DOHH2 (cell line): ENCODE data around the gene PAQR6.

ENCODE experiments used
- H3F3A ChIP-seq: fragments of 200-600 bp; sonication (generic), shearing (Covaris generic); 2 replicates; pipeline ENCODE4 v1.6.0; 2016; ENCODE audit warnings: antibody characterized with exemption, mild to moderate bottlenecking; ENCODE audit not compliant: control insufficient read depth, insufficient read depth
- H3K27ac ChIP-seq: fragments of 200-600 bp; sonication (generic); 2 replicates; pipeline ENCODE4 v1.5.1; 2014; ENCODE audit warnings: low read depth, mild to moderate bottlenecking, low read length, moderate library complexity
- H3K27me3 ChIP-seq: fragments of 200-600 bp; sonication (generic); 2 replicates; pipeline ENCODE4 v1.6.1; 2014; ENCODE audit warnings: mild to moderate bottlenecking, low read length, mixed read lengths; ENCODE audit not compliant: control insufficient read depth
- H3K36me3 ChIP-seq: fragments of 200-600 bp; sonication (generic); 2 replicates; pipeline ENCODE4 v1.6.1; 2014; ENCODE audit warnings: mild to moderate bottlenecking, low read length, moderate library complexity, mixed read lengths; ENCODE audit not compliant: control insufficient read depth
- H3K4me1 ChIP-seq: fragments of 200-600 bp; sonication (generic); 2 replicates; pipeline ENCODE4 v1.6.1; 2014; ENCODE audit warnings: mild to moderate bottlenecking, low read length, mixed read lengths; ENCODE audit not compliant: control insufficient read depth
- H3K4me2 ChIP-seq: fragments of 200-600 bp; sonication (generic); 2 replicates; pipeline ENCODE4 v1.6.0; 2014; ENCODE audit warnings: mild to moderate bottlenecking, low read length, moderate library complexity
- H3K4me3 ChIP-seq: fragments of 200-600 bp; sonication (generic); 2 replicates; pipeline ENCODE4 v1.5.1; 2014; ENCODE audit warnings: mild to moderate bottlenecking, low read length, mixed read lengths
- H3K79me2 ChIP-seq: fragments of 200-600 bp; sonication (generic); 2 replicates; pipeline ENCODE4 v1.6.1; 2014; ENCODE audit warnings: mild to moderate bottlenecking, low read length, mixed read lengths; ENCODE audit not compliant: control insufficient read depth
- H3K9me2 ChIP-seq: fragments of 200-600 bp; sonication (generic); replicated peaks from 2 replicates; pipeline ENCODE4 v1.6.1; 2014; ENCODE audit warnings: mild to moderate bottlenecking, low read length, mixed read lengths; ENCODE audit not compliant: control insufficient read depth
- H3K9me3 ChIP-seq: fragments of 200-600 bp; sonication (generic); 2 replicates; pipeline ENCODE4 v1.6.1; 2014; ENCODE audit warnings: antibody characterized with exemption, low read length, mixed read lengths; ENCODE audit not compliant: control insufficient read depth, insufficient read depth
- H4K20me1 ChIP-seq: fragments of 200-600 bp; sonication (generic); 2 replicates; pipeline ENCODE4 v1.6.0; 2014; ENCODE audit warnings: low read depth, mild to moderate bottlenecking, antibody characterized with exemption, low read length, moderate library complexity; ENCODE audit not compliant: control insufficient read depth, insufficient read depth
- CTCF ChIP-seq: fragments of 200-600 bp; sonication (generic); IDR thresholded peaks from one replicate; pipeline ENCODE4 v1.5.1; 2014; ENCODE audit warnings: antibody characterized with exemption, mild to moderate bottlenecking, low read depth, low read length; ENCODE audit not compliant: poor library complexity, severe bottlenecking
- EZH2phosphoT487 ChIP-seq: fragments of 200-600 bp; sonication (generic); IDR thresholded peaks from 2 replicates; pipeline ENCODE4 v1.6.1; 2017; ENCODE audit warnings: borderline replicate concordance, mild to moderate bottlenecking, antibody characterized with exemption, low read length, moderate library complexity, mixed read lengths

PAQR6 gene

DNA sequence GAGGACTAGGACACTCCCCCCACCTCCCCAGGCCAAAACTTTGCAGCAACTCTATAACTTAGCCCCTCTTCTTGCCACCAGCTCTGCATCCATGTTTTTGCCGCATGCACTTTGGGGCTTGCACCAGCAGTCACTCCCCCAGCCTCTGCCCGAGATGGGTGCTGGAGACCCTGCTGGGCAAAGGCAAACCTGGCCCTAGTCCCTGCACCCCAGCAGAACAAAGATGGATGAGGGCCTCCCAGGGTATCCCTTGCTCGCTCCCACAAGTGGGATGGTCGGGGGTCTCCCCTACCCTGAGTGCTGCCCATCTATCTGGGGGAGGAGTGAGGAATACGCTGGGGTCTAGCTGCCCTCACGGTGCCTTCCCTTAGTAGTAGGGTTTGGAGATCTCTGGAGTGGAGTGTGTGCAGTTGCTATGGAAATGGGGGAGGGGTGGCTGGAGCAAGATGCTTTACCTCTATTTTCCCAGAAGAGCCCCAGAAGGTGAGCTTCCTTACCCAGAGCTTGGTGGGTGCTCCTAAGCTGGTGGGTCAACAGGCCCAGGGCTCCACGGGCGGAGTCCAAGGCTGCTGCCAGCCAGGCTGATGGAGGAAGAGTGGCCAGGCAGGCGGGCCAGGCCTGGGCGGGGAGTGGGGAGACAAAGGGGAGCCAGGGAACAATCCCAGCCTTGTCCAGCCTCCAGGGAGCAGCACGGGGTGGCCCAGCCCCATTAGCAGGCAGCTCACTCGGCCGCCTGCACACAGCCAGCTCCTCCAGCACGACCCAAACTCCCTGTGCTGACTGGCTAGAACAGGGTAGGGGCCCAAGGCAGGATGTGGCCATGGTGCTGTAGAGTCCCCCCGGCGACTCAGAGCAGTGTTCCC is at the start of gene PAQR6:
TSS of gene PAQR6 (minus strand) at position 597 of the 863 bp plus-strand sequence. CDS start 1,325 bp downstream, outside the sequence.
- Histone ChIP-seq H3K9me2 (no peaks in the 10 kb centered on the region), H3K36me3 (peaks cover 35% of the 10 kb centered on the region), H3K4me2 (no peak within 1 kb of the TSS), H3K9me3 (no peaks in the 10 kb centered on the region), H3K79me2 (no peaks in the 10 kb centered on the region), H3K4me1 (peaks cover 18% of the 10 kb centered on the region), H3K4me3 (no peak within 1 kb of the TSS), H3K27me3 (peaks cover 11% of the 10 kb centered on the region), H3F3A (peaks cover 6% of the 10 kb centered on the region), H4K20me1 (no peaks in the 10 kb centered on the region), H3K27ac (no peak within 1 kb of the TSS)
- TF ChIP-seq CTCF (no peak), EZH2phosphoT487 (no peak)

DNA sequence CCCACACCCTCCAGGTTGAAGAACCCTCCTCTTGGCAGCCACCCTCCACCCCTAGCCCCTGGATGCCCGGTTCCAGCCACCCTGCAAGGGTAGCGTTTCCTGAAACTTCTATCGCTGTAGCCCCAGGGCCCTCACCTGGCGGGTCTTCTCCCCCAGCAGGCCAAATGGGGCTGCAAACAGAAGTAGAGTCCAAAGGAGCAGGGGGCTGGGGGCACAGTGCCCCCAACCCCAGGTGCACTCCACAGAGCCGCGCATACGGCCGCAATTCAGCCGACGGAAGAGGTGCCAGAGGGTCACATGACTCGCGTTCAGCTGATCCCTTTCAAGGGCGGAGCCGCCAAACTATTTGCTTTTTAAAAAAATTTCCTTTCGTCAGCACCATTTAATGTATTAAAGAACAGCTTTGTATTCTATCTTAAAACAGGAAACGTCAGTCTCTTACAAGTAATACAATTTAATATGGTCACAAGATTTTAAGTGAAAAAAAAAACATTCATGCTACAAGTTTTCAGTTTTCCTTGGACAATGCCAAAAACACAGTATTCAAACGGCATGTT is 47.6 kb upstream of the PAQR6 start, which contains the start of gene GLMP:
TSS of gene GLMP (minus strand) at position 289 of the 557 bp plus-strand sequence. CDS start at position 255, 34 bp downstream.
- H3K27me3 ChIP-seq, result no peaks in the 10 kb centered on the region
- TF ChIP-seq EZH2phosphoT487 (no peak), CTCF (no peak)
- H3K79me2 ChIP-seq, result no peaks in the 10 kb centered on the region
- H3K9me2 ChIP-seq, result no peaks in the 10 kb centered on the region
- H3K4me2 ChIP-seq, result peak within 1 kb of the TSS; percentile 57
- H3K27ac ChIP-seq, result no peak within 1 kb of the TSS
- peaks cover 6% of the 10 kb centered on the region; the same call in 1 of the 2 replicates for H3K36me3 ChIP-seq
- H3K9me3 ChIP-seq, result no peaks in the 10 kb centered on the region
- H3K4me1 ChIP-seq, result no peaks in the 10 kb centered on the region; the same call in 1 of the 2 replicates
- H3K4me3 ChIP-seq, result peak within 1 kb of the TSS; percentile 63
- H3F3A ChIP-seq, result 0 out of 2 replicates have a peak, but pooled peaks cover 2% of the 10 kb centered on the region
- no peaks in the 10 kb centered on the region for H4K20me1 ChIP-seq

GRCh38 chr1:156293895-156294294 is 46.0 kb upstream of the PAQR6 start:
- Histone ChIP-seq H3K27me3 (no peaks in the 10 kb centered on the region), H3K4me2 (no peak overlapping the region), H3F3A (0 out of 2 replicates have a peak, but pooled peaks cover 3% of the 10 kb centered on the region), H3K36me3 (peaks cover 6% of the 10 kb centered on the region; the same call in 1 of the 2 replicates), H3K9me2 (no peaks in the 10 kb centered on the region), H3K27ac (no peak overlapping the region), H4K20me1 (no peaks in the 10 kb centered on the region), H3K4me1 (no peaks in the 10 kb centered on the region; the same call in 1 of the 2 replicates), H3K9me3 (no peaks in the 10 kb centered on the region), H3K79me2 (no peaks in the 10 kb centered on the region), H3K4me3 (no peak overlapping the region)
- TF ChIP-seq EZH2phosphoT487 (no peak), CTCF (no peak)
